ENCODE data around the gene HGF.

The HGF gene

DNA sequence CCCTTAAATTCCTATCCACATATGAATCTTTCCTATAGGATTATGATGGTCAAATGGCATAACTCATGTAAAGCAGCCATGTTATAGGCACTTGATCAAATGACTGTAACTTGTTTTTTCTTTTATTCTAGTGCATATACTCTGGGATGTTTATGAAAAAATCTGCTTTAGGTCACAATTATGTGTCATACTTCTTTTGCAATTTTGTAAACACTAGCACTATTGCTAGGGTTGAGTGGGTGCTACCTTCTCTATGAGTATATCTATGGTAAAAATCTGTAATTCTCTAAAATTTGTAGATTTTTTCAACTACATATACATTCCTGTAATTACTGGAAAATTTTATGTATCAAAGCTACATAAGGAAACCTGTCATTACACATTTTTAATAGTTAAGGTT is 50.0 kb downstream of the HGF start:
- DNase-seq (ENCODE audit: low read depth) = no peak

DNA sequence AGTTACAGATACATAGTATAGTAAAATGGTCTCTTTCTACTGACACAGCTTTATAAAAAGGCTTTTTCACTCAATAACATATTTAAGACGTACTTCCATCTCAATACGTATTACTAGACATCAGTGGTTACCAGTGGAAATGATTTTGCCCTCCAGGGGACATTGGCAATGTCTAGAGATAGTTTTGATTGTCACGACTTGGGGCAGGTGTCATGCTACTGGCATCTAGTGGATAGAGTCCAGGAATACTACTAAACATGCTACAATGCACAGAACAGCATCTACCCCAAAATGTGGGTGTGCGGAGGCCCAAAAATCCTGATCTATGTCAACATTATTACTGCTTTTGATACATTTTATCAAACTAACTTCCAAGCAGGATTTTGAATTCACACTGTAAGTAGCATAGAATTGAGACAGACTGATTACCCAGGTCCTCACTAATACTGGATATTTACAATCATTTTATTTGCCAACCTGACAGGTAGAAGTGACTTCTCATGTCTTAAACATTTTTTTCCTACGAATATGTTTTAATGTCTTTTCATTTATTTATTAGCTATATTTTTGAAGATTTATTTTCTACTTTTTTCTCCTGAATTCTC is 53.8 kb downstream of the HGF start:
- peak; percentile 60 for DNase-seq (ENCODE audit: low read depth)

DNA sequence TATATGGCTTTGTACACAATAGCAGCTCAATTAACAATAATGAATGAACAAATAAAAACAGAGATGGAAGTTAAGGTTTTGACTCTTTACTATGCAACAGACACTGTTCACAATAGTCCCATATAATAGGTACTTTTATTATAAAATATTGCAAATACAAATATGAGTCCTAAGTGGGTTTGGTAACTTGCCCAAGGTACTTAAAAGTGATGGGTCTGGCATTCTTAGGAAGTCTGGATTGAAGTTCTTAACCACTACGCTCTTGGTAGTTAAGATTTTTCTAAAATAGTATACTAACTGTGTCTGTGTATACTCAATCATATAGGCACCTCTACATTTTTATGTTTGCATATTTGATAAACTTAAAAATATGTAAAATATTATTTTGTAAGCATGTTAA is 55.5 kb downstream of the HGF start:
- no peak for DNase-seq (ENCODE audit: low read depth)

DNA sequence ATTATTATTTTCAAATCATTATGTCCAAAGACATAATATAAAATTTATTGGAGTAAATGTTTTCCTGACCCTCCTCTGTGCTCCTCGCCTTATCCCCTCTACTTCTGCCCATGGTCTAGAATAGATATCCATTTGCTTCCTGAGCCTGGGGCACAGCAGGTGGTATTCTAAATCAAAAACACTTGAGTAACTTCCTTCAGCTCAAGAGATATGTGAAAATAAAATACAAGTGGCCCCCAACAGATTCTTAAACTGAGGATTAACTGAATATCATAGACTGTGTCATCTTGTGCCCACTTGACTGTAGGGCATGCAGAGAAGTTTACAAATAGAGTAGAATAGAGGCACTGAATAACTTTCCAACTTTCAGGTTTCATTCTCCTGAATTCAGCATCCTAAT is 59.1 kb downstream of the HGF start:
- DNase-seq (ENCODE audit: low read depth) = no peak

DNA sequence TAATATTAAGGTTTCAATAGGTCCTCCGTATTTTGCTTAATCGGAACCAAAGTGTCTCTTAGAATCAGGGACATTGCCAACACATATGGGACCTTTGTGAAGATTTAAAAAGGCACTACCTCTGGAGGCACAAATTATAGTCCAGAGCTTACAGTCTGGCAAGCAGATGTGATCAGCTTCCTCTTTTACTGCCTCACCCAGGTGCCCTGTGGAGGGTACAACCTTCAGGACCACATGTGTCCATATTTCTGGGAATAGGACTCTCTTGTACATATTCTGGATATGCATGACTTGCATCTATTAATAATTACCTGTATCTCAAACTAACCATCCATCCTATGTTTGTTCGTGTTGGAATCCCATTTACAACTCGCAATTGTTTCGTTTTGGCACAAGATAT is 60.0 kb downstream of the HGF start:
- no peak for DNase-seq (ENCODE audit: low read depth)

DNA sequence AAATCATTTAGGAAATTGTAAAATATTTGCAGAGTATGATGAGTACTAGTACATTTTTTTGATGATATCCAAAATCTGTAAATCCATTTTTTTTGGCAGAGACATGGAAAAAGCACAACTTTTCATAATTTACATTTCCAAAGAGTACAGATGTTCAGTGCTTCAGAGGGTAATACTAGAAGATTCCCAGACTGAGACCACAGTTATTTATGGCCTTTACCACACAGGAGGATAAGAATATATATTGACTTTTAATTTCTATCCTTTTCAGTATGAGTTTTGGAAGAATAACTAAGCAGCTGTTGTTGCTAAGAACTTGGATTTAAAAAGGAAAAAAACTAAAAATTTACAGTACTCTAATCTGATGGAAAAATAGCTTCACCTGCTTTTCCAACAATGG is 61.9 kb downstream of the HGF start:
- no peak for DNase-seq (ENCODE audit: low read depth)

DNA sequence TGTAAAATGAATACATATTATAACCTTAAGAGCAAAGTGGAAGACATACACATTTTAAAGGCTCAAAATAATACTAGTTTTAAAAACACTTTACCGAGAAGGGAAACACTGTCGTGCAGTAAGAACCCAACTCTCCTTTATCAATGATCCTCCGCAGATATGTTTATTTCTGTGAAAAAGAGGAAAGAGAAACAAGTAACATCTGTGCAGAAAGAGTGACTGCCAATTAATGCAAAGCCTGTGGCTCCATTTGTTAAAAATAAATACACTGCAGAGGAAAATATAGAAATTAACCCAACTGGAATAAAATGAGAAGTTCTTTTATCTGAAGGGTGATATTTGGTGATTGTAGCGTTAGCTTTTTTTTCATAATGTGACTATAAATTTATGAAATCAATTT is 62.7 kb downstream of the HGF start:
- no peak for DNase-seq (ENCODE audit: low read depth)

DNA sequence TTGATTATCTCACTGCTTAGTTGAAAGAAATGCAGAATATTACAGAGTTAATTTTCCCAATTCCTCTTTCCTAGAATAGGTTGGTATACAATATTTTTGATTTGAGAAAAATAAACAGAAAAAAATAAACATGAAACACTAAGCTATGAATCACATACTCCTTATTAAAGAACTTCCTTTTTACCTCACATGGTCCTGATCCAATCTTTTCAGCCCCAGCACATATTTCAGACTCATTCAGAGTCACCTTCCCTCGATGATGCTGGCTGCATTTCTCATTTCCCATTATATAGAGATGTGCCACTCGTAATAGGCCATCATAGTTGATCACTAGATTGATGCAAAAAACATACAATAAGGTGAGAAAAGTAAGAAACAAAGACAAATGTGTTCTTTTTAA is 64.6 kb downstream of the HGF start:
- DNase-seq (ENCODE audit: low read depth) = no peak

DNA sequence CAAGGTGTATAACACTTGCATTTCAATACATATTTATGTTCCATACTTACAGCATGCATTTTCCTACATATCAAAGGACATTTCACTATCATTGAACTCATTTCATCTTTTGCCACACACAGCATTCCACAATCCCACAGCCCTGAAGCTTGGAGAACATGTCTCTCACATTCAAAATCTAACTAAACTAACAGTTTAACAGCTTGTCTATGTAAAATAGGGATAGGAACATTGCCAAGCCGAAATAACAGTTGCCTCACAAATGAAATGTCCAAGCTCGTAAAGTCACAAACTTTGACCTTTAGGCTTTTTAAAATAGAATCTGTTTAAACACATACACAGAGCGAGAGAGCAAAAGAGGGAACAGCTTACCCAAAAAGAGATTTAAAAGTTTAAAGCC is 65.3 kb downstream of the HGF start:
- no peak for DNase-seq (ENCODE audit: low read depth)

DNA sequence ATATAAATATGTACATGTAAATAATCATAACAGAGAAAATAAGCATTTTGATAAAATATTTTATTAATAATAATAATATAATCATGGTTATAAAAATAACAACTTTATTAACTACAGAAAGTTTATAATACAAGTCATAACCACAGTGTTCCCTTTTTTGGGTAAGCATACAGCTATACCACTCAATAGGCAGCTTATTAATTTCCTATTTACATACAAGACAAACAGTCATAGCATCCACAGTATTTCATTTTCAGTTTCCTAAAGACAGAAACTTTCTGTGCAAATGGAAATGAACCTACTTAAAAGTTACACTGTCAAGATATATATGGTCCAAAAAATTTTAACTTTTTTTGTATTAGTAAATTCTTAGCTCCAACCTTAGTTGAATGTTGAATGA is 70.9 kb downstream of the HGF start:
- DNase-seq (ENCODE audit: low read depth) = no peak

DNA sequence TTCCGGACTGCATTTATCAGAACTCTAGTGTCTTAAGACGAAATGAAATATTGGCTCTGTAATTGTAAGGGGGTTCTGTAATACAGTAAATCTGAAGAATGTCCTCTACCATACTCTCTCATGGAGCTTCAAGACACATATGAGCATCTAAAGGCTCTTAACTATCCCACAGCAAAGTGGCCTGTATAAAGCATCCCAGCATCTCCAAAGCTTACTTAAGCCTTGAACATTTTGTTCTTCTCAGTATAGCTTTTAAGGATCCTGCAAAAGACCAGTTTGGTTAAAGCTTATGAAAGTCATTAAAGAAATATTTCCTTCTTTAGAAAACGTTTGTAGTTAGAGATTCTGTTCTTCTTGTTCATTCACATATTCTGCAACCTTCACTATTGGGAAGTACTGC is 75.1 kb downstream of the HGF start:
- DNase-seq (ENCODE audit: low read depth) = no peak

DNA sequence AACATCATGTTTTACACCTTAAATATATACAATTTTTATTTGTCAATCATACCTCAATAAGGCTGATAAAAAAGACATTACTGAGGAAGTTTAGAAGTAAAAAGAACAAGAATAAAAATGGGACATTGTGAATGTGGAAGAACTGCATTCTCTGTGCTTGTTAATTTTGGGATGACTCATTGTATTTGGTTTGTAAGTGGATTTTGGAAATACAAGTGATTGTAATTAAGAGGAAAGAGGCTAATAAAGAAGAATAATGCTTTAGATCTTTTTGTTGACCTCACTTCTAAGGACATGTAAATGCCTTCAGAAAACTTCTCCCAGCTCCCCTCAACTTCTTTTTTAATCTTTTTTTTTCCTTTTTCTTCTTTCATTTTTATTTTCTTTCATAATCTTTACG is 76.0 kb downstream of the HGF start:
- DNase-seq (ENCODE audit: low read depth) = peak; percentile 31

DNA sequence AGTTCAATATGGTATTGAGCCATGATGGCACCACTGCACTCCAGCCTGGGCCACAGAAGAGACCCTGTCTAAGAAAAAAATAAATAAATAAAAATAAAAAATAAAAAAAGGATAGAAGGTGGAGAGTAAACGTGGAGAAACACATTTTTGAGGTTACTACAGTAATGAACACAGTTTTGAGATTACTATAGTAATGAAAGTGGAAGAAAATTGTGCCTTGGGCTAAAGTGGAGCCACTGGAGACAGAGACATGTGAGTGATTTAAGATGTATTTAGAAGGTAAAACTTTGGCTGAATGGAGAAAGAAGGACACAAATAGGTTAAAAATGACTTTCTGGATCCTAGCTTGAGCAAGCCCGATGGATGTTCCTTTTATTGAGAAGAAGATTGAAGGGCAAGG is 76.8 kb downstream of the HGF start:
- no peak for DNase-seq (ENCODE audit: low read depth)

DNA sequence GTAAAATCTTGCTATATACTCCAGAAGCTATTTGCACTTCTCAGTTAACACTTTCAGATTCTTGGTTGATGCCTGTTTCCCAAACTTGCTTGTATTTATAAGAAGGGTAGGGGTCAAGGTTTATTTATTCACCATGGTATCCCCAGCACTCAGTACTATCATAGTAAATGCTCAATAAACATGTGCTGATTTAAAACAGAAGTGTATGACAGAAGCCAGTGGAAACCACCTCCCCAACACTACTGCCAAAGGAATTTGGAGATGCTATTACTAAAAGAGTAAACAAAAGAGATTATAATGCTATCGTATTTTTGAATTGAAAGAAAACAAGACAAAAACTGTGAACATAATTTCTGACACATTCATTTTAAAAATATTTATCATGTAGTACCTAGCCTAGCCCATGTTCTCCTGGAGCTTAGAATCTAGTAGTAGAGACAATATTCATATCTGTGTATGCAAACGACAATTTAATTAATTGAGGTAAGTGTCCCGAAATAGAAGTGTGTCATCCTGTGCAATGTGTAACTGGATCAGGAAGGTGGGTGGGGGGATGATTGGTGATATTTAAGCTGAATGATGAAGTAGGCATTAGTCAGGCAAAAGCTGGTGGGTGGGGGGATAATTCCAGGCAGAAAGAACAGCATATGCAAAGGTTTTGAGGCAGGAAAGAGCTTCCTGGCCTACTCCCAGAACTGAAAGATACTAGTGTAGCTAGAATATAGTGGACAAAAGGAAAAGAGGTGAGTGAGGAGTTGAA is 77.5 kb downstream of the HGF start:
- DNase-seq (ENCODE audit: low read depth) = peak; percentile 49

DNA sequence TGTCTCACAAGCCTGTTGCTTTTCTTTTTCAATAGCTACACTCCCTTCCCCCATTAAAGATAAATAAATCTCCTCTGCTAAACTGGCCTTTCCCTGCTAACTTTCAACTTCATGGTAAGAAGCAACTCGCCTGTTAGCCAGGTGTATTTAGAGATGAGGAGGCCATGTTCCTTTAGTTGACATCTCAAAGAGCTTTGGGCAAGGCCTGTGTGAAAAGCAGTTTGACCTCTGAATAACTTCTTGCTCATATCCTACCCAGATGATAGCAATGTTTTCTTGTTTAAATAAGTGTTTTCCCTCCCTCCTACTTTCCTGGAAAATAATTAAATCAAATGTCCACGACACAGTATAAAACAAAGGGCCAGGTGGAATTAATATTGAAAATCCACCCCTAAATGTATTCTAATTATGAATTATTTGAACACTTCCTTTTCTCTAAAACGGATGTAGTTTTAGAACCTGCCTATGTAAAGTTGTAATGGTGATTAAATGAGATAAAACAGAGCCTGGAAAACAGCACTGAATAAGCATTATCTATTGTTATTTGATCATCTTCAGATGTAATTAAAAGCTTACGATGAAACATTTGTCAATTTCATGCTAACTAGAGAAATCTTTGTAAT is 78.5 kb downstream of the HGF start:
- DNase-seq (ENCODE audit: low read depth) = no peak

DNA sequence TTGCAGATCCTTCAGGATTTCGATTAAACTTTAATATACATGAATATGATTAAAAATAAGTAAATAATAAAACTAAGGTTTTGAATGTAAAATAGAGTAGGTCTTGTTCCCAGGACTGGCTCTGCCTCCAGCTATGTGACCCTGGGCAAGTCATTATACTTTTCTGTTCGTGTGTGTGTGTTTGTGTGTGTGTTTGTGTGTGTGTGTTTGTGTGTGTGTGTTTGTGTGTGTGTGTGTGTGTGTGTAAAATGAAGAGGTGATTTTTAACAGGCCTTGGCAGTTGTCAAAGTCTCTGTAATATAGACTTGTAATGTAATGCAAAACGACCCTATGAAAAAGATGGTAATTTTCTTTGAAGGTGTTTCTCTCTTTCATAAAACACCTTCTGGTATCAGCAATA is 79.2 kb downstream of the HGF start:
- no peak for DNase-seq (ENCODE audit: low read depth)

DNA sequence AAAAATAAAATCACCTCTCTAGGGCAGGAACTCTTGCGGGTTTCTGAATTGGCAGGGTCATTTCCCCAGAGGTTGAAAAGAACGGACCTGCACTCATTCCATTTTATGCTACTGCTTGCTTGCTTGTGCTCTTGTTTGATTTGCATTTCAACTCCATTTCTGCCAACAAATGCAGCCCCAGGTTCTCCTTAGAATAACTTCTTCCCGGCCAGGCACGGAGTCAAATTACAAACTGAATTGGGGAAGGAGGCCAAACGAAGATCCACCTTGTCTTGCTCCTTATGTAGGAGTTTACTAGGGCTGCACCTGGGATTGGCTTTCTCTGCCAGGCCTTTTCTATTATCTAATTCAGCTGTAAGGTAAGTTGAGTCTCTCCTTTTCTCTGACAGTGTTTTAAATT is 79.6 kb downstream of the HGF start:
- DNase-seq (ENCODE audit: low read depth) = no peak

DNA sequence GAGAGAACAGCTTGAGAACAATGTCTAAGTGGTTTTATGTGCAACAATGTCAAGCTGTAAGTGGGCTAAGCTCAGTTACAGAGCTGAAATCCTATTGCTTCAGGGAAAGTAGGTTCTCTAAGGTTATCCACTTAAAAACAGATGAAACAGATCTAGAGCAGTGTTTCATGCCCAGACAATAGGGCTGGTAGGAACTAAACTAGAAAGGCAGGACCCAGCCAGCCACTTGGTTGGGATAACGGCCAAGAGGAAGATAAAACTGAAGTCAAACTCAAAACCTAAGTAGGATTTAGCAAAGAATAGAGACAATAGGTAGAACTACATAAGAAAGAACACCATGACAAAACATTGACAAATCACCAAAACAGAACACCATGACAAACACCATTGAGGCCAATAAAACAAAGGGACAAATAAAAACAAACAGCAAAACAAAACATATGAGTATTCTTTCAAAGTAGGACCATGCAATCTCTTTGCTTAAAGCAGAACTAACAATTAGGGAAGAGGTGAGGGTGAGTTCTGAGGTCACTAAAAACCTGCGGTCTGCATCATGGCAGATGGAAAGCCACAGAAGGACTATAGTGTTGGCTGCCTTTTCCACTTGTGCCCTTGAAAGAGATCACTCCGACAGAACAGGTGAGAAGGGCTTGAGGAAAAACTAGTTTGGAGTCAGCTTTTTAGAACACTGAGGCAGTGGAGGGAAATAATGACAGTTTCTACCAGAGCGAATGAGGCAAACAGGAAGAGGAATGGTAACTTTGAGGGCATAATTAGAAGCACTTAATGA is 81.0 kb downstream of the HGF start:
- no peak for DNase-seq (ENCODE audit: low read depth)

DNA sequence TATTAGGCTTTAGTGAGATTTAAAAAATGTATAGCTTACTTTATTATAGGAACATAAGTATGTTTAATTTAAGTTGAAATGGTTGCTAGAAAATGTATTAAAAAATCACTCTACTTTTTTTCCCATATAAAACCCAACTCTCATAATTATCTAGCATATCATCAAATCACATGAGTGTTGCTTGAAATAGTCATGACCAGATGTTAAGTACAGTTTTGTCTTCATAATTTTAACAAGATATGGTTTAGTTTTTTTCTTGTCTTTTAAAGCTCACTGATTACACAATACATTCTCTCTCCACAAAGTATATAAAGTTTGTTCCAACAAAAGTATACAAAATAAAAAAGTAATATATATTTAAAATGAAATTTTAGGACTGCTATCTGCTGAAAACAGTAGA is 82.8 kb downstream of the HGF start:
- no peak for DNase-seq (ENCODE audit: low read depth)

DNA sequence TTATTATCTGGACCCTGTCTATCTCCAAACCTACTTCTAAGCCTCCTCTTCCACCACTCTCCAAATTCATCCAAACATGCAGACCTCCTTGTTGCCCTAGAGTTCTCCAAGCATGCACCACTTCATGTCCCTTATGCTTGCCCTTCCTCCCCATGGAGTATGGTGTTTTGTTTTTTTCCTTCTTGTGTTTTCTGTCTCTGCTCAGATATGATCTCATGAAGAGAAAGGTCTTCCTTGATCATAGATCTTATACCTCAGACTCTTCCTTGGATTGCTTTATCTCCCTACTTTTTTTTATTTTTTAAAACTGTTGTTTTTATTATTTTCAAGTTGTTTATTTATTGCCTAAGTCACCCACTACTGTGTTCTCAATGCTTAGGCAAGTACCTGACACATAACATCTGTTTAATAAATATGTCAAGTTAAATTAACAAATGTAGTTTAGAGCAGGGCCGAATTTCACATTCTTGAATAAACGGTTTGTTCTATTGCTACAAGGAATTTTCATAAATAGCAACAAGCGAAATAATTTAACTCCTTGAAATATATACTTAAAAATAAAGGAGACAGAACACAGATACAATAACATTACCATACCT is 84.5 kb downstream of the HGF start:
- no peak for DNase-seq (ENCODE audit: low read depth)

DNA sequence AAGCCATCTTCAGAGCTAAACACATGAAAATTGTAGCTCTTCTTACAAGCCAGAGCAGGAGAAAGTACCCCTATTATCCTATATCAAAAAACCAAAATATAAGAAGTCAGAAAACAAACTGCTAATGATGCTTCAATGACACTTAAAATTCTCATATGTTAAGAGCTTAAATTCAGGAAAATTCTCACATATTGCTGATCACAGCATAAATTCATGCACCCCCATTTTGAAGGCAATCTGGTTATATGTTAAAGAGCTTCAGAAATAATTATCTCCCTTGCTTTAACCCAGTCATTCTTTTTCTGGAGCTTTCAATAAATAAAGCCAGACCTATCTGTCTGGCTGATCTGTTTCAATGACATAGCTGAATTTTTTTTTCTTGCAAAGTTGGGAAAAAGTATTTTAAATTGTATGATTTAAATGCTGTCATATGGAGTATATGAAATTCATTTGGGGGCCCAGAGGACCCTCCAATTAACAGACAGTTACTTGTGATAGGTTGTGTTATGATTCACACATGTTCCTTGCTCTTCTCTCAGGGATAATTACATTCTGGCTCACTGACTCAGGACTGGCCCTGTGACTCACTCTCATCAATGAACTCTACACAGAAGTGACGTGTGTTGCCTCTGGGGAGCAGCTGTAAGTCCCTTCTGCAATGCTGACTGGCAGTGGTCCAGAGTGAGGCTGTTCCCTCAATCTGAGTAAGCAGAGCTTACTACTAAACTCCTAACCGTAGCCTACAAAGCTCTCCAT is 85.2 kb downstream of the HGF start:
- DNase-seq (ENCODE audit: low read depth) = peak; percentile 100

DNA sequence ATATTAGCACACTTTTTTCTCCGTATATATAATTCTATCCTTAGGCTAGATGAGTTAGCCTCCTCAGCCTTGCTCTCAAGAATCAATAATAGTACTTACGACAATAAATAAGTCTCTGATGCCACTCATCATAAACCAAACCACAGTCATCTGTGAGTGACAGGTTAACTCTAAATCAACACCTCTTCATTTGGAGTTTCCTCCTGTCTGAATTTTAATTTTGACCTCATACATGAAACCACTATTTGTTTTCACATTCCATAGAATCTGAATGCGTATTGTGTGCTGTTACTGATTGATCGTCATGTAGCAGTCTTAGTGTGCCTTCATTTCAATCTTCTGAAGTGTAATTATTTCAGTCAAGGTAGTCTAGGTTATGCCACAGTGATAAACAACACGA is 85.8 kb downstream of the HGF start:
- DNase-seq (ENCODE audit: low read depth) = no peak
